ENCODE data around the gene DHRSX. TPM values are rescaled to one million over a fixed set of nuclear protein-coding genes. Genes with fewer than 3 reads are reported as not detected.

Gene DHRSX
- total RNA-seq, 1 experiment from 2014 or later, result 11.5 TPM

DNA sequence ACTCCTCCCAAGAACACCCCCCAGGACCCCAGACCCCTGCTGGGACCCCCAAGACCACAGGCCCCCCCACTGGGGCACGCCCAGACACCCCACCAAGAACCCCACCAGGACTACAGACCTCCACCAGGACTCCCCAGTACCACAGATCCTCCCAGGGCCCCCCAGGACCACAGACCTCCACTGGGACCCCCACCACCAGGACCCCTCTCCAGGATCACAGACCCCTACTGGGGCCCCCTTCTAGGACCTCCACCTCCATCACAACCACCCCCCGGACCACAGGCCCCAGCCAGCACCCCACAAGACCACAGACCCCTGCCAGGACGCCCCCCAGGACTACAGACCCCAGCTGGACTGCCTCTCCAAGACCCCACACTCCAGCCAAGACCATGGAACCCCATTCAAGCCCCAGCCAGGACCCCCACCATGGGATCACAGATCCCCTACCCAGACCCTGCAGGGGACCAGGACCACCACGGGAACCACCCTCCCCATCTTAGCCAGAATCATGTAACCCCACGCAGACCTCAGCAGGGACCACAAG lies 855 bp upstream of the DHRSX start:
- no peaks in the 10 kb centered on the region for H3K36me3 ChIP-seq (ENCODE audit: low read depth, low read length)
- no peaks in the 10 kb centered on the region for H4K20me1 ChIP-seq (ENCODE audit: low read length)
- H2AFZ ChIP-seq (ENCODE audit: low read length), result 0 out of 2 replicates have a peak overlapping the region, but pooled peaks have one; percentile 45
- ChIA-PET CTCF (no interaction called here), POLR2A (ENCODE audit: unreplicated experiment) (no interaction called here)
- DNase-seq (no peak), ATAC-seq (no peak)
- peaks cover 29% of the 10 kb centered on the region for H3K79me2 ChIP-seq (ENCODE audit: low read length)
- H3K9ac ChIP-seq (ENCODE audit: low read length), result no peak overlapping the region
- H3K4me3 ChIP-seq (ENCODE audit: low read length), result no peak overlapping the region
- TF ChIP-seq, protein P1, sequence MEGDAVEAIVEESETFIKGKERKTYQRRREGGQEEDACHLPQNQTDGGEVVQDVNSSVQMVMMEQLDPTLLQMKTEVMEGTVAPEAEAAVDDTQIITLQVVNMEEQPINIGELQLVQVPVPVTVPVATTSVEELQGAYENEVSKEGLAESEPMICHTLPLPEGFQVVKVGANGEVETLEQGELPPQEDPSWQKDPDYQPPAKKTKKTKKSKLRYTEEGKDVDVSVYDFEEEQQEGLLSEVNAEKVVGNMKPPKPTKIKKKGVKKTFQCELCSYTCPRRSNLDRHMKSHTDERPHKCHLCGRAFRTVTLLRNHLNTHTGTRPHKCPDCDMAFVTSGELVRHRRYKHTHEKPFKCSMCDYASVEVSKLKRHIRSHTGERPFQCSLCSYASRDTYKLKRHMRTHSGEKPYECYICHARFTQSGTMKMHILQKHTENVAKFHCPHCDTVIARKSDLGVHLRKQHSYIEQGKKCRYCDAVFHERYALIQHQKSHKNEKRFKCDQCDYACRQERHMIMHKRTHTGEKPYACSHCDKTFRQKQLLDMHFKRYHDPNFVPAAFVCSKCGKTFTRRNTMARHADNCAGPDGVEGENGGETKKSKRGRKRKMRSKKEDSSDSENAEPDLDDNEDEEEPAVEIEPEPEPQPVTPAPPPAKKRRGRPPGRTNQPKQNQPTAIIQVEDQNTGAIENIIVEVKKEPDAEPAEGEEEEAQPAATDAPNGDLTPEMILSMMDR (conservative IDR thresholded peaks at IDR 0.05; ENCODE audit: low read depth, low read length), result no peak
- TF ChIP-seq EZH2 (IDR thresholded peaks at IDR 0.05; ENCODE audit: low read length, unreplicated experiment) (no peak), EZH2phosphoT487 (IDR thresholded peaks at IDR 0.05; ENCODE audit: borderline replicate concordance, low read length) (no peak)
- no peaks in the 10 kb centered on the region for H3F3A ChIP-seq (ENCODE audit: low read length, unreplicated experiment)
- H3K9me3 ChIP-seq (ENCODE audit: low read length), result no peaks in the 10 kb centered on the region
- H3K27ac ChIP-seq (ENCODE audit: low read length), result no peak overlapping the region
- H3K4me1 ChIP-seq (ENCODE audit: insufficient read depth, low read length), result peaks cover 8% of the 10 kb centered on the region; the same call in 1 of the 2 replicates
- BruUV-seq (replicated peaks), result no TSS peak
- H3K4me2 ChIP-seq (ENCODE audit: low read length), result no peak overlapping the region
- intact Hi-C loops (cut with micrococcal nuclease), result no loop called here
- H3K9me2 ChIP-seq (replicated peaks; ENCODE audit: low read length), result no peaks in the 10 kb centered on the region
- H3K27me3 ChIP-seq (ENCODE audit: low read length), result no peaks in the 10 kb centered on the region

DNA sequence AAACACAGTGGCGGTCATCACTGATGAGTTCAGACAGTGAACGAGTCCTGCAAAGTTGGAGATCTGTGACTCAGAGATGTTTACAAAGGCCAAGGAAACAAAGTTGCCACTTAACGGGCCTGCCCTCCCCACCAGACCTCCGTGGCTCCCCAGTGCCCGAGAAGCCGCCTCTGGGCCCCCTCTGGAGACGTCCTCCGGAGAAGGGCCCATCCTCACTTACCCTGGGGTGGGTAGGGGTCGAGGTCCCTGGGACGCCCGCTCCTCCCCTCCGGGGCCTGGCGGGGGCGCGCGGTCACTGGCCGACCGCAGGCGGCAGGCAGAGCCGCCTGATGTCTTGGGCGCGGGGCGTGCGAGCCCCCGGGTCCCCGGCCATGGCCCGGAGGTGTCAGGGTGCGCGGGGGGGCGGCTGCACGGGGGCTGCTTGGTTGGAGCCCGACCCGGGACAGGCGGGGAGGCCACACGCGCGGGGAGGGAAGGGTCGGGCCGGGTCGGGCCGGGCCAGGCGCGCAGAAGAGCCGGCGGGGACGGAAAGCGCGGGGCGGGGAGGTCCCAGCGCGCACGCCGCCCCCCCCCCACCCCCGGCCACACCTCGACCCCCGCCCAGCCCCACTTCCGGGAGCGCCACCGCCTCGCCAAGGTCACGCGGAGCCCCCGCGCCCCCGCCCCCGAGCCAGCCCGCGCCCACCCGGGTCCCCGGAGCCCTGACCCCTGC lies 529 bp downstream of the DHRSX start:
- DNase-seq (peak; percentile 52), ATAC-seq (peak; percentile 74)
- no peaks in the 10 kb centered on the region for H3F3A ChIP-seq (ENCODE audit: low read length, unreplicated experiment)
- no peaks in the 10 kb centered on the region for H3K36me3 ChIP-seq (ENCODE audit: low read depth, low read length)
- no peaks in the 10 kb centered on the region for H3K9me2 ChIP-seq (replicated peaks; ENCODE audit: low read length)
- no peak overlapping the region for H3K27ac ChIP-seq (ENCODE audit: low read length)
- H3K79me2 ChIP-seq (ENCODE audit: low read length), result peaks cover 29% of the 10 kb centered on the region
- H2AFZ ChIP-seq (ENCODE audit: low read length), result peak overlapping the region; percentile 45; the same call in 1 of the 2 replicates
- H3K4me3 ChIP-seq (ENCODE audit: low read length), result peak overlapping the region; percentile 81
- intact Hi-C loops (cut with micrococcal nuclease), result no loop called here
- H3K4me1 ChIP-seq (ENCODE audit: insufficient read depth, low read length), result peaks cover 8% of the 10 kb centered on the region; the same call in 1 of the 2 replicates
- no peaks in the 10 kb centered on the region for H3K27me3 ChIP-seq (ENCODE audit: low read length)
- TF ChIP-seq EZH2phosphoT487 (IDR thresholded peaks at IDR 0.05; ENCODE audit: borderline replicate concordance, low read length), result no peak
- no peak for TF ChIP-seq EZH2 (IDR thresholded peaks at IDR 0.05; ENCODE audit: low read length, unreplicated experiment)
- TF ChIP-seq, protein P1 (conservative IDR thresholded peaks at IDR 0.05; ENCODE audit: low read depth, low read length), result 0 out of 2 replicates have a peak, but pooled peaks have one; percentile 9
- H3K4me2 ChIP-seq (ENCODE audit: low read length), result peak overlapping the region; percentile 82
- BruUV-seq (replicated peaks), result no TSS peak
- CTCF ChIA-PET, result no interaction called here
- no peaks in the 10 kb centered on the region for H3K9me3 ChIP-seq (ENCODE audit: low read length)
- POLR2A ChIA-PET (ENCODE audit: unreplicated experiment), result no interaction called here
- H3K9ac ChIP-seq (ENCODE audit: low read length), result peak overlapping the region; percentile 77
- H4K20me1 ChIP-seq (ENCODE audit: low read length), result no peaks in the 10 kb centered on the region

DNA sequence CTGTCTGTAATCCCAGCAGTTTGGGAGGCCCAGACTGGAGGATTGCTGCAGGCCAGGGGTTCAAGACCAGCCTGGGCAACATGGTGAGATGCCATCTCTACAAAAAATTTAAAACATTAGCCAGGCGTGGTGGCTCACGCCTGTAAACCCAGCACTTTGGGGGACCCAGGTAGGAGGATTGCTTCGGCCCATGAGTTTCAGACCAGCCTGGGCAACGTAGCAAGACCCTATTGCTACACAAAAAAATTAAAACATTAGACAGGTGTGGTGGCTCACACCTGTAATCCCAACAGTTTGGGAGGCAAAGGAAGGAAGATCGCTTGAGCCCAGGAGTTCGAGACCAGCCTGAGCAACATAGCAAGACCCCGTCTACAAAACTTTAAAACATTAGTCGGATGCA lies 1.3 kb downstream of the DHRSX start:
- H3K79me2 ChIP-seq (ENCODE audit: low read length), result peaks cover 29% of the 10 kb centered on the region
- no peaks in the 10 kb centered on the region for H3K9me2 ChIP-seq (replicated peaks; ENCODE audit: low read length)
- H3K4me1 ChIP-seq (ENCODE audit: insufficient read depth, low read length), result peaks cover 8% of the 10 kb centered on the region; the same call in 1 of the 2 replicates
- H2AFZ ChIP-seq (ENCODE audit: low read length), result no peak overlapping the region
- no peaks in the 10 kb centered on the region for H3K9me3 ChIP-seq (ENCODE audit: low read length)
- no peak for TF ChIP-seq EZH2phosphoT487 (IDR thresholded peaks at IDR 0.05; ENCODE audit: borderline replicate concordance, low read length)
- TF ChIP-seq, protein P1 (conservative IDR thresholded peaks at IDR 0.05; ENCODE audit: low read depth, low read length), result no peak
- TF ChIP-seq EZH2 (IDR thresholded peaks at IDR 0.05; ENCODE audit: low read length, unreplicated experiment), result no peak
- H3K36me3 ChIP-seq (ENCODE audit: low read depth, low read length), result no peaks in the 10 kb centered on the region
- no peaks in the 10 kb centered on the region for H4K20me1 ChIP-seq (ENCODE audit: low read length)
- POLR2A ChIA-PET (ENCODE audit: unreplicated experiment), result no interaction called here
- H3F3A ChIP-seq (ENCODE audit: low read length, unreplicated experiment), result no peaks in the 10 kb centered on the region
- H3K27me3 ChIP-seq (ENCODE audit: low read length), result no peaks in the 10 kb centered on the region
- CTCF ChIA-PET, result no interaction called here
- H3K4me2 ChIP-seq (ENCODE audit: low read length), result peak overlapping the region; percentile 82
- ATAC-seq, result no peak
- TSS peak; percentile 41 for BruUV-seq (replicated peaks)
- H3K9ac ChIP-seq (ENCODE audit: low read length), result peak overlapping the region; percentile 77; the same call in 1 of the 2 replicates
- H3K4me3 ChIP-seq (ENCODE audit: low read length), result peak overlapping the region; percentile 81
- no peak overlapping the region for H3K27ac ChIP-seq (ENCODE audit: low read length)
- intact Hi-C loops (cut with micrococcal nuclease), result no loop called here
- DNase-seq, result no peak

All from PC-3 (cell line).